ENCODE data around the gene TBC1D22A. TPM values are rescaled to one million over a fixed set of nuclear protein-coding genes. Genes with fewer than 3 reads are reported as not detected.

The TBC1D22A gene
- total and polyA plus RNA-seq, 9 of the 15 experiments (the other 6 are each of a cell fraction or from before 2014, with no cell fraction given) = 0.20 to 11.5 (median 5.2) TPM

GRCh38 chr22:46744581-46744980 lies 17.9 kb upstream of the TBC1D22A start (continued):
- TF ChIP-seq TCFL5 (CRISPR knock-in tag; conservative IDR thresholded peaks at IDR 0.05) = no peak
- TF ChIP-seq DNMT1 (IDR thresholded peaks at IDR 0.05) = no peak
- no peak for TF ChIP-seq CTCFL (IDR thresholded peaks at IDR 0.05; ENCODE audit: borderline replicate concordance, insufficient read depth, low read depth, low read length, poor library complexity, severe bottlenecking)
- no peak for TF ChIP-seq RFX5 (IDR thresholded peaks at IDR 0.05; ENCODE audit: low read depth, low read length)
- no peak for TF ChIP-seq ETV6 (IDR thresholded peaks at IDR 0.05; ENCODE audit: borderline replicate concordance in 1 of 2, low read depth in 2 of 2, low read length in 1 of 2)
- no peak for TF ChIP-seq ETV6 (CRISPR knock-in tag; IDR thresholded peaks at IDR 0.05; ENCODE audit: borderline replicate concordance)
- no peak for TF ChIP-seq ZNF609 (CRISPR knock-in tag; IDR thresholded peaks at IDR 0.05; ENCODE audit: borderline replicate concordance)

Data from K562 (cell line).